Glutamatergic neuron (in vitro differentiated cells): Measurements from ENCODE around the gene HAUS1. TPM values are rescaled to one million over a fixed set of nuclear protein-coding genes. Genes with fewer than 3 reads are reported as not detected.

ENCODE experiments used
- DNase-seq: peaks from one replicate; pipeline ENCODE4 v3.0.0; 2022
- H3K27ac Mint-ChIP-seq: one replicate; pipeline ENCODE4 v1.8.0; 2020; ENCODE audit warnings: mild to moderate bottlenecking, mixed read lengths, inconsistent platforms; ENCODE audit not compliant: unreplicated experiment
- H3K27me3 Mint-ChIP-seq: one replicate; pipeline ENCODE4 v1.8.0; 2020; ENCODE audit warnings: mild to moderate bottlenecking, moderate library complexity, mixed read lengths, inconsistent platforms; ENCODE audit not compliant: unreplicated experiment
- H3K36me3 Mint-ChIP-seq: one replicate; pipeline ENCODE4 v1.8.0; 2020; ENCODE audit warnings: mild to moderate bottlenecking, mixed read lengths, inconsistent platforms; ENCODE audit not compliant: unreplicated experiment
- H3K4me1 Mint-ChIP-seq: one replicate; pipeline ENCODE4 v1.8.0; 2020; ENCODE audit warnings: mild to moderate bottlenecking, low read depth, mixed read lengths, inconsistent platforms; ENCODE audit not compliant: unreplicated experiment
- H3K4me3 Mint-ChIP-seq: one replicate; pipeline ENCODE4 v1.8.0; 2020; ENCODE audit warnings: mild to moderate bottlenecking, mixed read lengths, inconsistent platforms; ENCODE audit not compliant: unreplicated experiment
- H3K9me3 Mint-ChIP-seq: one replicate; pipeline ENCODE4 v1.8.0; 2020; ENCODE audit warnings: mild to moderate bottlenecking, moderate library complexity, mixed read lengths, inconsistent platforms; ENCODE audit not compliant: unreplicated experiment
- CTCF ChIP-seq: fragments of 200-600 bp; sonication (generic); IDR thresholded peaks from one replicate; pipeline ENCODE4 v1.5.0; 2021; ENCODE audit not compliant: partially characterized antibody, unreplicated experiment
- total RNA-seq: library from RNA; stranded (reverse); fragmentation: NEBNext Ultra II Directional; extraction: Animal tissue kit (Norgen Biotek cat#: 25700); gene quantifications from one replicate; pipeline ENCODE4 v1.2.1, GENCODE V29; 2021; ENCODE audit not compliant: unreplicated experiment

Gene HAUS1
- total RNA-seq, 1 donor from 2014 or later = 32.2 TPM

DNA sequence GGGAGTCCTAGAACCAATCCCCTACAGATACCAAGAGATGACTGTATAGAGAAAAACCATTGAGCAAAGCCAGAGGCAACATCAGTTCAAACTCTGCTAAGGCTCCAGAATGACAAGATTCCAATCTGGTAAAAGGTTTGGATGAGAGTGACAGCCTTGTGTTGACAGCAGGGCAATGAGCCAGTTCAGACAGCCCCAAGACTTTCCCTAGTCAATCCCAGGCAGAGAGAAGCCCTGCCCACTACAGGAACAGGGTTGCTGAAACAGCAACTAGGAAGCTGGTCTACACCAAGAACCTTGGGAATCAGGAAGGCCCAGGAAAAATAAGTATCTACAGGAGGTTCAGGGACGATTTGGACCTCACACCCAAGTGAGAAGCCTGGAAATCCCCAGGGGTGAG lies 35.4 kb upstream of the HAUS1 start:
- peaks cover 2% of the 10 kb centered on the region for H3K9me3 Mint-ChIP-seq
- H3K27ac Mint-ChIP-seq = no peak overlapping the region
- no peaks in the 10 kb centered on the region for H3K36me3 Mint-ChIP-seq
- no peak overlapping the region for H3K4me3 Mint-ChIP-seq
- TF ChIP-seq CTCF = no peak
- no peaks in the 10 kb centered on the region for H3K4me1 Mint-ChIP-seq
- H3K27me3 Mint-ChIP-seq = peaks cover 4% of the 10 kb centered on the region
- no peak for DNase-seq

DNA sequence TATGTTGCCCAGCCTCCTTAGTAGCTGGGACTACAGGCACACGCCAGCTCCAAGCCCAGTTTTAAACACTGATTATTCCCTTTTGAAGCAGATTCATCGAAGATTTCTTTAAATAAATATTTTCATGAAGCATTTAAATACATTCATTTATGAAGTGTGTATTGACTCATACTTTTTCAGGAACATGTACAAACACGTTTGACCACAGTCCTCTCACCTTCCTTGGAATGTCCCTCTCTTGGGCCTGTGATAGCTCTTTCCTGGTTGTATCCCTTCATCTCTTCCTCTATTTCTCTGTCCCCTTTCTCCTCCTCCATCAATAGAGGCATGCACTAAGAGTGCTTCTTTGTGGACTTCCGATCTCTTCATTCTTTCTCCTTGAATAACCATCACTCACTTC lies 34.7 kb upstream of the HAUS1 start:
- Mint-ChIP-seq H3K4me3 (no peak overlapping the region), H3K27ac (no peak overlapping the region), H3K9me3 (peaks cover 2% of the 10 kb centered on the region), H3K27me3 (peaks cover 4% of the 10 kb centered on the region), H3K36me3 (no peaks in the 10 kb centered on the region), H3K4me1 (no peaks in the 10 kb centered on the region)
- no peak for TF ChIP-seq CTCF
- DNase-seq = no peak

GRCh38 chr18:46070232-46070631 lies 34.0 kb upstream of the HAUS1 start:
- H3K36me3 Mint-ChIP-seq = no peaks in the 10 kb centered on the region
- peaks cover 2% of the 10 kb centered on the region for H3K9me3 Mint-ChIP-seq
- no peak for TF ChIP-seq CTCF
- no peaks in the 10 kb centered on the region for H3K4me1 Mint-ChIP-seq
- no peak for DNase-seq
- no peak overlapping the region for H3K4me3 Mint-ChIP-seq
- H3K27me3 Mint-ChIP-seq = peaks cover 4% of the 10 kb centered on the region
- no peak overlapping the region for H3K27ac Mint-ChIP-seq

- Mint-ChIP-seq H3K4me3 (peak overlapping the region; percentile 63), H3K9me3 (peaks cover 2% of the 10 kb centered on the region), H3K4me1 (no peaks in the 10 kb centered on the region), H3K27me3 (peaks cover 4% of the 10 kb centered on the region), H3K36me3 (no peaks in the 10 kb centered on the region), H3K27ac (no peak overlapping the region)
- no peak for TF ChIP-seq CTCF
- no peak for DNase-seq
These were observed 33.2 kb upstream of the HAUS1 start for GRCh38 chr18:46070815-46071652.

DNA sequence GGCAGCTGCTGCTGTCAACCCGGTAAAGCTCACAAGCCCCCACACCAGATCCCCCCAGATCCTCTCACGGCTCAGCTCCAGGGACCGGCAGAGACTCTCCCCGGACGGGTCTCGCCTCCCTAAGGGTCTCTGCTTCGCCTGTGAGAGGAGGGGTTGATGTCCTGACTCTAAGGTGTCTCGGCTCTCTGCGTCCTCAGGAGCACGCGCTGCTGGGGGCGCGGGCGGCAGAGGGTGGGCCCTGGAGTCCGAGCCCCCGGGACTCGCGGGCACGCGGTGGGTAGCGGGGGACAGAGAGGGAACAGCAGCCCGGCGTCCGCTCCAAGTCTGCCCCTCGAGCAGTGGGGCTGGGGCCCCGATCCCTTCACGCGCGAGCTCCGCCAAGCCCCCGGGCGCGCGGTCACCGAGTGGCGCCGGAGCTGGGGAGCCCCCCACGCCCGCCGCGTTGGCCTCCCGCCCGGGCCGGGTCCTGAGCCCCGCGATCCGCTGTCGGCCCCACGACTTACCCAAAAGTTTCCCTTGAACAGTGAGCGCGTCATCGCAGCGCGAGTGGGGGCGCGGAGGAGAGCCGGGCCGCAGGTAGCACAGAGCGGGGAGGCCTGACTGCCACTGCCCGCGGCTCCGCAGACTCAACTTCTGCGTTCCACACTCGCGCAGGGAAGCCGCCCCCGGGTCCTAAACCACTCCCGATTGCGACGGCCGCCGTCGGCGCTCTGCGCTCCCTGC lies 32.4 kb upstream of the HAUS1 start, which contains the start of gene PSTPIP2:
TSS of gene PSTPIP2 (minus strand) at position 608 of the 723 bp plus-strand sequence. CDS start at position 536, 72 bp downstream.
- no peaks in the 10 kb centered on the region for H3K36me3 Mint-ChIP-seq
- H3K27me3 Mint-ChIP-seq = peaks cover 4% of the 10 kb centered on the region
- no peak within 1 kb of the TSS for H3K27ac Mint-ChIP-seq
- H3K9me3 Mint-ChIP-seq = peaks cover 2% of the 10 kb centered on the region
- TF ChIP-seq CTCF = no peak
- DNase-seq = peak; percentile 75
- peak within 1 kb of the TSS; percentile 74 for H3K4me3 Mint-ChIP-seq
- no peaks in the 10 kb centered on the region for H3K4me1 Mint-ChIP-seq
